Body of pancreas (tissue), 4 donors: Measurements from ENCODE around the gene CTTNBP2NL. TPM values are rescaled to one million over a fixed set of nuclear protein-coding genes. Genes with fewer than 3 reads are reported as not detected.

Experiments
- ATAC-seq: fragments of 150-250 bp; one replicate; pipeline ENCODE4 v1.9.1; 2016
- DNase-seq, 4 donors: peaks; one replicate each; pipeline ENCODE4 v3.0.0-alpha.2; 2019
- H3K27ac ChIP-seq, 4 donors: fragments of 200-600 bp; sonication (generic); 1 replicate in 3 of 4; 2 replicates in 1 of 4; pipeline versions ENCODE4 v1.5.1 to v1.6.1; 2016 to 2019; ENCODE audit warnings: mild to moderate bottlenecking in 1 of 4, mixed read lengths in 1 of 4, moderate library complexity in 1 of 4
- H3K27me3 ChIP-seq, 2 donors: fragments of 200-600 bp; sonication (generic); one replicate each; pipeline ENCODE4 v1.6.0; 2016; ENCODE audit warnings: mild to moderate bottlenecking in 1 of 2
- H3K36me3 ChIP-seq, 2 donors: fragments of 200-600 bp; sonication (generic); replicated peaks in 1 of 2; 2 replicates each; pipeline ENCODE4 v1.5.1; 2016; ENCODE audit warnings: low read depth in 2 of 2; ENCODE audit not compliant: insufficient read depth in 1 of 2
- H3K4me1 ChIP-seq: fragments of 200-600 bp; sonication (generic); one replicate; pipeline ENCODE4 v1.6.0; 2016
- H3K4me3 ChIP-seq, 2 donors: fragments of 200-600 bp; sonication (generic); 1 replicate in 1 of 2; 2 replicates in 1 of 2; pipeline ENCODE4 v1.5.1; 2016 to 2019
- H3K9me3 ChIP-seq, 3 donors: fragments of 200-600 bp; sonication (generic); 1 replicate in 2 of 3; 2 replicates in 1 of 3; pipeline ENCODE4 v1.5.1; 2016
- POLR2A ChIP-seq, 3 donors: fragments of 450-650 bp; IDR thresholded peaks; one replicate each; pipeline ENCODE4 v1.6.1; 2016; ENCODE audit warnings: antibody characterized with exemption in 3 of 3, mild to moderate bottlenecking in 2 of 3
- WGBS, 2 donors: methylation state at CpG; one replicate each; pipeline ENCODE4 v1.1.5; 2017; 5-methylcytosine and 5-hydroxymethylcytosine counted together
- intact Hi-C: fragments of 100-400 bp; cut with DNase I; formaldehyde crosslinking; loops from one replicate; pipeline ENCODE4 v1.15.1; 2023
- total RNA-seq, 2 donors: library from RNA; depleted of rRNA; stranded (reverse); fragments of >200 nt; gene quantifications; one replicate each; pipeline ENCODE4 v1.1.0, GENCODE V29; 2016
- TF ChIP-seq, protein P1 (sequence below), 7 experiments: fragments of 450-650 bp in 4 of 7; fragments of 200-600 bp in 3 of 7; sonication (generic) in 3 of 7; IDR thresholded peaks; one replicate each; pipeline ENCODE4 v1.5.1; 2016 to 2019; ENCODE audit warnings: antibody characterized with exemption in 7 of 7

CTTNBP2NL gene
- total RNA-seq, 2 donors from 2014 or later: 8.6 to 15.2 TPM

DNA sequence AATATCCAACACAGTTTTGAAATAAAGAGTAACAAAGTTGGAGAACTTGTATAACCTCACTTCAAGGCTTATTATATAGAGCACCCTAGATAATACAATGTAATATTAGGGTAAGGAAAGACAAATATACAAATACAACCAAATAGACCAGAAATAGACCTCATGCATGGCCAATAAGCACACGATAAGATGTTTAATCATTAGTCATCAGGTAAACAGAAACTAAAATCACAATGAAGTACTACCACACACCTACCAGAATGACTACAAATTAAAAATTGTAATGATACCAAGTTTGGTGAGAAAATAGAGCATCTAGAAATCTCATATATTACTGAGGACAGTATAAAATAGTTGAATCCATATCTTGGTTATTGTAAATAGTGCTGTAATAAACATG is 20.3 kb upstream of the CTTNBP2NL start:
- TF ChIP-seq, protein P1, sequence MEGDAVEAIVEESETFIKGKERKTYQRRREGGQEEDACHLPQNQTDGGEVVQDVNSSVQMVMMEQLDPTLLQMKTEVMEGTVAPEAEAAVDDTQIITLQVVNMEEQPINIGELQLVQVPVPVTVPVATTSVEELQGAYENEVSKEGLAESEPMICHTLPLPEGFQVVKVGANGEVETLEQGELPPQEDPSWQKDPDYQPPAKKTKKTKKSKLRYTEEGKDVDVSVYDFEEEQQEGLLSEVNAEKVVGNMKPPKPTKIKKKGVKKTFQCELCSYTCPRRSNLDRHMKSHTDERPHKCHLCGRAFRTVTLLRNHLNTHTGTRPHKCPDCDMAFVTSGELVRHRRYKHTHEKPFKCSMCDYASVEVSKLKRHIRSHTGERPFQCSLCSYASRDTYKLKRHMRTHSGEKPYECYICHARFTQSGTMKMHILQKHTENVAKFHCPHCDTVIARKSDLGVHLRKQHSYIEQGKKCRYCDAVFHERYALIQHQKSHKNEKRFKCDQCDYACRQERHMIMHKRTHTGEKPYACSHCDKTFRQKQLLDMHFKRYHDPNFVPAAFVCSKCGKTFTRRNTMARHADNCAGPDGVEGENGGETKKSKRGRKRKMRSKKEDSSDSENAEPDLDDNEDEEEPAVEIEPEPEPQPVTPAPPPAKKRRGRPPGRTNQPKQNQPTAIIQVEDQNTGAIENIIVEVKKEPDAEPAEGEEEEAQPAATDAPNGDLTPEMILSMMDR (IDR thresholded peaks at IDR 0.05): no peak
- no peak for TF ChIP-seq POLR2A (IDR thresholded peaks at IDR 0.05)
- Histone ChIP-seq H3K27ac (peak overlapping the region in 1 of 4 donors; percentile 18), H3K27me3 (no peaks in the 10 kb centered on the region)

DNA sequence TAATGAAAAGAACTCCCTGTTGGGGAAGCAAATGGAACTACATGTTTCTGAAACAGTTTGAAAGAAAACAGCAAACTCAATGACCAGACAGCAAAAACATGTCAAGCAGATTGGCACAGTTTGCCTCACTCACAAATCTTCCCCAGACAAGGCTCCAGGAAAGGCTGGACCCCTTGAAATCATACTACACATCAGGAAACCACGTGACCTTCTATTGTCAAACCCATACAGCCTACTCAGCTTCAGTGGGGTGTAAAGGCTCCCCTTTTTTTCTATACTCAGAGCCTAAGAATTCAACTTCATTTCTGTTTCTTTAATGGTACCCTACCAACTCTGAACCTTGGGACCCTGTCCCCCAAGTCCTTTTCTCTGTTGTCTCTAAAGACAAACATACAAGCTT is 15.7 kb upstream of the CTTNBP2NL start:
- intact Hi-C loops: no loop called here
- H3K27me3 ChIP-seq: no peaks in the 10 kb centered on the region

More for the DNA sequence above, 20.3 kb upstream of the CTTNBP2NL start:
- peaks cover 10% of the 10 kb centered on the region for H3K4me1 ChIP-seq
- no peak for DNase-seq
- no peaks in the 10 kb centered on the region for H3K36me3 ChIP-seq
- ATAC-seq: no peak
- intact Hi-C loops: no loop called here
- H3K9me3 ChIP-seq: no peaks in the 10 kb centered on the region
- 15 to 23% methylated on average over 1 of the region's 1 CpG for WGBS, 2 donors
- H3K4me3 ChIP-seq: no peak overlapping the region

DNA sequence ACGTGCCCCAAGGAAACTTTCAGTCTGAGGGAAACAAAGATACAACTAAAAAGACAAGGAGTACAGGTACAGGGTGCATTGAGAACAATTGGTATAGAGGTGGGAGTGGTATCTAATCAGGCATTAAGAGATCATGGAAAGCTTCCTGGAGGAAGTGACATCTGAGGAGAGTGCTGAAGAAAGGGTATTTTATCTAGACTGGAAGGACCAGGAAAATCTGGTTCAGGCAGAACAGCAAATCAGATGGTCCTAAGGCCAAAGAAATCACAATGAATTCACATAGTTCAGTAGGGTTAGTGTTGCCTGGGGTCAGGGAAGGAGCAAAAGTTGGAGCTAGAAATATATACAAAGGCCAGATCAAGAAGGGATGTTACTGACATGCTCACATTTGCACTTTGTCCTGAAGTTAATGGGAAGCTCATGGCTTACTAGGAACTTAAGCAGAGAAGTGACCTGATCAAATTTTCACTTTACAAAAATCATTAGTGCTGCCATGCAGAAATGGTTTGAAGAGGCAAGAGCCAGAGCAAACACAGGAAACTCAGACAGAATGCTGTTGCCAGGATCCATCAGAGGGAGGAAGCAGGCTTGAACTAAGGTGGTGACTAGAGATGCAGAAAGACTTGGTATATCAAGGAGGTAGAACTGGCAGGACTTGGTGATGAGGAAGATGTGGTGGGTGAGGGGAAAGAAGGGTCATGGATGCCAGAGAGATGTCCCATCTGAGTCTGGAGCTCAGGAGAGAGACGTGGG is 14.5 kb upstream of the CTTNBP2NL start:
- no peak for TF ChIP-seq POLR2A (IDR thresholded peaks at IDR 0.05)
- TF ChIP-seq, protein P1 (IDR thresholded peaks at IDR 0.05): no peak
- Histone ChIP-seq H3K4me3 (no peak overlapping the region), H3K9me3 (no peaks in the 10 kb centered on the region), H3K4me1 (peaks cover 34% of the 10 kb centered on the region), H3K36me3 (no peaks in the 10 kb centered on the region), H3K27ac (no peak overlapping the region), H3K27me3 (no peaks in the 10 kb centered on the region)
- ATAC-seq (no peak), DNase-seq (no peak)
- intact Hi-C loops: no loop called here
- WGBS, 2 donors: 78 to 92% methylated on average over 2 of the region's 2 CpGs

More for the DNA sequence above, 15.7 kb upstream of the CTTNBP2NL start:
- Histone ChIP-seq H3K27ac (no peak overlapping the region), H3K4me3 (no peak overlapping the region), H3K36me3 (no peaks in the 10 kb centered on the region), H3K9me3 (no peaks in the 10 kb centered on the region), H3K4me1 (peaks cover 34% of the 10 kb centered on the region)
- DNase-seq (no peak), ATAC-seq (no peak)
- 74 to 76% methylated on average over 1 of the region's 1 CpG for whole genome bisulfite sequencing, 2 donors
- TF ChIP-seq POLR2A (IDR thresholded peaks at IDR 0.05): no peak
- TF ChIP-seq, protein P1 (IDR thresholded peaks at IDR 0.05): no peak

DNA sequence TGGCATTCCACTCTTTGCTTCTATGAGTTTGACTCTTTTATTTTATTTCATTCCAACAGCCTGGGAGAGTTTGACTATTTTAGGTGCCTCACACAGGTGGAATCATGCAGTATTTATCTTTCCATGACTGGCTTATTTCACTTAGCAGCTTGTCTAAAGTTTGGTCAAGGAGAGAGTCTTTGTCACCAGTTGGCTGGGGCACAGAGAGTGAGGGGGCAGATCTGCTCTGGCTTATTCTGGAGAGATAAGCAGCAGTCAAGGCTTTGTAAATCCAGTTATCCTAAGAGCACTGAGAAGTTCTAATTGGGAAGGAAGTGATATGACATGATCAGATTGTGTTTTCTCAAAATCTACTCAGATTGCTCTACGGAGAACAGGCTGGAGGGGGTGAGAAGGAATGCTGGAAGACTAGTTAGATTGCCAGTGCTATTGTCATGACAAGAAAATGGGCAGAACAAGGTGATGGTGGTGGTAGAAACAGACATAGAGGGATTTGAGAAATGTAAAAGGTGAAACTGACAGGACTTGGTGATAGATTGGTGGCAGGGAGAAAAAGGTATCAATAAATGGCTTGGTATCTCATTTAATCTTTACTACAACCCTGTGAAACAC is 12.1 kb upstream of the CTTNBP2NL start:
- peaks cover 34% of the 10 kb centered on the region for H3K4me1 ChIP-seq
- H3K36me3 ChIP-seq: no peaks in the 10 kb centered on the region
- peak overlapping the region; percentile 48 to 67 (median 54) for H3K27ac ChIP-seq
- no peaks in the 10 kb centered on the region for H3K9me3 ChIP-seq
- H3K27me3 ChIP-seq: no peaks in the 10 kb centered on the region
- H3K4me3 ChIP-seq: no peak overlapping the region
- intact Hi-C loops: no loop called here
- ATAC-seq (peak; percentile 73), DNase-seq (peak; percentile 43 to 69 (median 56))
- 19 to 41% methylated on average over 1 of the region's 1 CpG for WGBS, 2 donors
- TF ChIP-seq, protein P1 (IDR thresholded peaks at IDR 0.05): no peak
- TF ChIP-seq POLR2A (IDR thresholded peaks at IDR 0.05): no peak
